Nephron progenitor cell (in vitro differentiated cells): ENCODE data around the gene GRIA1.

ENCODE experiments used
- DNase-seq: peaks from one replicate; pipeline ENCODE4 v3.0.0; 2021
- H3K27ac Mint-ChIP-seq: 2 replicates; pipeline ENCODE4 v1.8.0; 2021; ENCODE audit warnings: mild to moderate bottlenecking, moderate library complexity, mixed read lengths
- H3K27me3 Mint-ChIP-seq: 2 replicates; pipeline ENCODE4 v1.8.0; 2021; ENCODE audit warnings: mild to moderate bottlenecking, low read depth, mixed read lengths; ENCODE audit not compliant: poor library complexity
- H3K36me3 Mint-ChIP-seq: 2 replicates; pipeline ENCODE4 v1.8.0; 2021; ENCODE audit warnings: low read depth, mixed read lengths
- H3K4me1 Mint-ChIP-seq: 2 replicates; pipeline ENCODE4 v1.8.0; 2021; ENCODE audit warnings: mixed read lengths
- H3K4me3 Mint-ChIP-seq: 2 replicates; pipeline ENCODE4 v1.8.0; 2021; ENCODE audit warnings: mild to moderate bottlenecking, moderate library complexity, mixed read lengths
- H3K9me3 Mint-ChIP-seq: 2 replicates; pipeline ENCODE4 v1.8.0; 2021; ENCODE audit warnings: mild to moderate bottlenecking, moderate library complexity, mixed read lengths
- TF ChIP-seq, protein P1 (sequence below): fragments of 200-600 bp; sonication (generic); IDR thresholded peaks from 2 replicates; pipeline ENCODE4 v1.5.0; 2021; ENCODE audit warnings: antibody characterized with exemption

Gene GRIA1

DNA sequence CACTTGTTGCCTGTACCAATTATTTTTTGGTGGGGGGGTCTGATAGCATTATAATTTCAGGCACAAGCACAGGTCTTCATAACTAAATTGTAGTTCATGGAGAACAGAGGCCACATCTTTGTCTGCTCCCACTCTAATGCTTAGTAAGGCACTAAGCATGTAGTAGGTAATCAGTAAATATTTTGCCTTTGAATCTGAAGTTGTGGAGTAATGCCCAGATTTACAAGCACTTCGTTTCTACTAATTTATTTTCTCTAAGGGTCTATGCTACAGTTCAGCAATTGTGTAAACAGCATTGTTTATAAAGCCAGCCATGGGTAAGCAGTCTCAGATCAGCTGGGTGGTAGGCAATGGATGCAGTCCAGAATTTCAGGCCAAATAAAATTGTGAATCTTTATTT is 78.6 kb downstream of the GRIA1 start:
- no peaks in the 10 kb centered on the region for H3K27me3 Mint-ChIP-seq
- peaks cover 13% of the 10 kb centered on the region for H3K4me1 Mint-ChIP-seq
- H3K27ac Mint-ChIP-seq, result no peak overlapping the region

DNA sequence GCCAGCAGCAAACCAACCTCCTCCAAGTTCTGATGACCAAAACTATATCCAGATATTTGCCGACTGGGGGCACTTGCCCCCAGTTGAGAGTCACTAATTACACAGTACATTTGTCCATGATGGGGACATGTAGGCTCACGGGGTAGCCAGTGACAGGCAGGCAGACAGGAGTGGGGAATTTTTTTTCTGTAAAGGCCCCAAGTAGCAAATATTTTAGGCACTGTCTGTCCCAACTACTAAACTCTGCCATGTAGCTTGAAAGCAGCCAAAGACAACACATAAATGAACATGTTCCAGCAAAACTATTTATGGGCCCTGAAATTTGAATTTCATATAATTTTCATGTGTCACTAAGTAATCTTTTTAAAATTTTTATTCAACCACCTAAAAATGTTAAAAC is 80.7 kb downstream of the GRIA1 start:
- Mint-ChIP-seq H3K27me3 (no peaks in the 10 kb centered on the region), H3K27ac (no peak overlapping the region), H3K4me3 (no peak overlapping the region), H3K4me1 (peaks cover 9% of the 10 kb centered on the region), H3K9me3 (no peaks in the 10 kb centered on the region), H3K36me3 (no peaks in the 10 kb centered on the region)
- DNase-seq, result no peak
- TF ChIP-seq, protein P1, sequence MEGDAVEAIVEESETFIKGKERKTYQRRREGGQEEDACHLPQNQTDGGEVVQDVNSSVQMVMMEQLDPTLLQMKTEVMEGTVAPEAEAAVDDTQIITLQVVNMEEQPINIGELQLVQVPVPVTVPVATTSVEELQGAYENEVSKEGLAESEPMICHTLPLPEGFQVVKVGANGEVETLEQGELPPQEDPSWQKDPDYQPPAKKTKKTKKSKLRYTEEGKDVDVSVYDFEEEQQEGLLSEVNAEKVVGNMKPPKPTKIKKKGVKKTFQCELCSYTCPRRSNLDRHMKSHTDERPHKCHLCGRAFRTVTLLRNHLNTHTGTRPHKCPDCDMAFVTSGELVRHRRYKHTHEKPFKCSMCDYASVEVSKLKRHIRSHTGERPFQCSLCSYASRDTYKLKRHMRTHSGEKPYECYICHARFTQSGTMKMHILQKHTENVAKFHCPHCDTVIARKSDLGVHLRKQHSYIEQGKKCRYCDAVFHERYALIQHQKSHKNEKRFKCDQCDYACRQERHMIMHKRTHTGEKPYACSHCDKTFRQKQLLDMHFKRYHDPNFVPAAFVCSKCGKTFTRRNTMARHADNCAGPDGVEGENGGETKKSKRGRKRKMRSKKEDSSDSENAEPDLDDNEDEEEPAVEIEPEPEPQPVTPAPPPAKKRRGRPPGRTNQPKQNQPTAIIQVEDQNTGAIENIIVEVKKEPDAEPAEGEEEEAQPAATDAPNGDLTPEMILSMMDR, result no peak

More for the DNA sequence above, 78.6 kb downstream of the GRIA1 start:
- DNase-seq, result no peak
- TF ChIP-seq, protein P1, result no peak
- H3K9me3 Mint-ChIP-seq, result no peaks in the 10 kb centered on the region
- H3K4me3 Mint-ChIP-seq, result no peak overlapping the region
- no peaks in the 10 kb centered on the region for H3K36me3 Mint-ChIP-seq

DNA sequence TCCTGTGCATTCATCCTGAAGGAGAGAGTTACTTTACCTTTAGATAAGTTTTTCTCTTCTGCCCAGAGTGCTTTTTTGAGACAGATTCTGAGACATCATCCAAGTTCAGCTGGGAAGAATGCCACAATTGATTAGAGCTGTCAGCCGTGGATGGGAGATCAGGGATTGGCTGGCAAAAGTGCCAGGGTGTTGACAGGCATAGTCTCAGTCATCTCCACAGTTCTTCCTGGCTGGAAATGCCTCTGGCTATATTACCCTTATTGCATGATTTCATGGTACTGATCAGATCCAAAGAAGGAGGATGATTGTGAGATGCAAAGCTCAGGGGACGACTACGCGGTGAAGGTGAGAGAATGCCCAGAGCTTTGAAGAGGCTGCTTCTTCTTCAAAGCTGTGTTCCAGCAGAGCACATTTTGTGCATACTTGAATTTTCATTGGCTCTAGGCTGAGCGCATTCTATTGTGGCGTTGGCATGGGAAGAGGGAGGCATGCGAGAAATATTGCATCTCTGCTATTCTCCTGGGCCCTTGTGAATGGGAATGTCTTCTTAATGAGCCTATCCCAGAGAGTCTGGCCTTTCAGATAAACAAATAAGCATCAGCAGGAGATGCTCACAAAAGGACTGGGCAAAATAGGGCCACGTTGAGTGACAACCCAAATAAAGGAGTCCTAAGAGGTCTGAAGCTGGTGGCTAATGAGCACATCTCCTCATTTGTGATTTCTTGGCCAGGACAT is 82.1 kb downstream of the GRIA1 start:
- TF ChIP-seq, protein P1, result no peak
- H3K27ac Mint-ChIP-seq, result no peak overlapping the region
- H3K4me3 Mint-ChIP-seq, result no peak overlapping the region
- H3K9me3 Mint-ChIP-seq, result no peaks in the 10 kb centered on the region
- H3K4me1 Mint-ChIP-seq, result peaks cover 9% of the 10 kb centered on the region
- no peaks in the 10 kb centered on the region for H3K27me3 Mint-ChIP-seq
- H3K36me3 Mint-ChIP-seq, result no peaks in the 10 kb centered on the region
- no peak for DNase-seq

DNA sequence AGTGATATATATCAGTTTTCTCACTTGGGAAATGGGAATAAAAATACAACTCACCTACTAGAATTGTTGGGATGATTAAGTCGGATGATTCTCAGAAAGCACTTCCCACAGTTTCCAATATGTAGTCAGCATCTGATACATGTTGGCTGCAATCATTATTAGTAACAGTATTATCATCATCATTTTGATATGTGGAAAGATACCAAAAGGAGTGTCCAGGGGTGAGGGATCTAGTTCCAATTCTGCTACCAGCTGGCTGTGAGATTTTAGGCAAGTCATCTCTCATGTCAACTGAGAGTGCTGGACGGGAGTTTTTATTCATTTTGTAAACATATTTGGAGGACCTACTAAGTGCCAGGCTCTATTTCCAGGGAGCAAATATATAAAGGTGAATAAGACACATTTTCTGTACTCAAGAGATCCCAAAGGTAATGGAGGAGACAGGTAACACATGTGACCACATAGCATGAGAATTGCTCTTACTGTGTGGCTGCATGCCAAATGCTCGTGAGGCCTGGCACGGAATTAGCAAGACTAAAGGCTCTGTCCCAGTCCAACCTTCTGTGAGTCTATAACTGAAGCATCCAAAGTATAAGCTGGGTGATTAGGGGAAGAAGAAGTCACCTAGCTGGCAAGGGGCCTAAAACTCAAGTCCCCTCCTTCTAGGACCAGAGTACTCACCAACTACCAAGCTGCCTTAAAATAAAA is 83.0 kb downstream of the GRIA1 start:
- Mint-ChIP-seq H3K4me1 (peaks cover 9% of the 10 kb centered on the region), H3K9me3 (peaks cover 4% of the 10 kb centered on the region), H3K27me3 (no peaks in the 10 kb centered on the region), H3K27ac (no peak overlapping the region), H3K4me3 (no peak overlapping the region), H3K36me3 (no peaks in the 10 kb centered on the region)
- TF ChIP-seq, protein P1, result no peak
- DNase-seq, result no peak

DNA sequence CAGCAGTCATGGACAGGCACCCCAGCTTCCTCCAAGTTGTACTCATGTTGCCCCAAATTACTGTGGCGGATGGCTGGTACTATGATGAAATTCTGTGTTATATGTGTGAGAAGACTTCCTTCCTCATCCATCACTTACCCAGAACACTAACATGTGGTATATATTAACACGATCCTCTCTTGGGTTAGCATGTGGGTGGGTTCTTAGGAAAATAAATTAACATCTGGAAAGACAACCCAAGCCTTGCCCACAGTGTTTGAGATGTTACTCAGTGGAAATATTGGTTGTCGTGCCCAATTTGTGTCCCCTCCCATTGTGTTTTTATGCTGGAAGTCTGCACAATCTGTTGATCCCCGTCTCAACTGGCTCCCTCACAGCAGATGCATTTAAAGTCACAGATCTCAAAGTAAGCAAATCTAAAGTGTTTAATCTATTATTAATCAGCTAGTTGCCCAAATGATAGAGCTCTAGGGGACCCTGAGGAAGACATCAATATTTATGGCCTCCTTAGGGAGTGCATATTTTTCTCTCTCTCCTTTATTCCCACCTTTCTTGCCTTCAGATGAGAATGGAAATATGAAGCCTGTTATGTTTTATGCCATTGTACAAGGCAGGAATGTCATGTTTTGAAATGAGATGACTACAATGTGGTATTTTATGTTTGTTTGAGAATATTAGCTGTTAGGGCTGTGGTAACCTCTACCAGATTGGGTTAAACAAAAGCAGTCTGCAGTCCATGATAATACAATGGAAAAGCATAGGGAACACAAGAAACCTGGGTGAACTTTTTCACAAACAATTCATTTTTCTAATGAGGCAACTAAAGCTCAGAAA is 93.9 kb downstream of the GRIA1 start:
- peaks cover 14% of the 10 kb centered on the region for H3K4me1 Mint-ChIP-seq
- TF ChIP-seq, protein P1, result no peak
- H3K9me3 Mint-ChIP-seq, result no peaks in the 10 kb centered on the region
- no peaks in the 10 kb centered on the region for H3K36me3 Mint-ChIP-seq
- H3K4me3 Mint-ChIP-seq, result no peak overlapping the region
- DNase-seq, result no peak
- no peak overlapping the region for H3K27ac Mint-ChIP-seq
- peaks cover 5% of the 10 kb centered on the region for H3K27me3 Mint-ChIP-seq
